Panc1 (cell line): ENCODE data around the gene DDX11. TPM values are rescaled to one million over a fixed set of nuclear protein-coding genes. Genes with fewer than 3 reads are reported as not detected.
"Not testable (repeated sequence)": the region's sequence is repeated elsewhere in the genome, so short reads cannot be mapped to it uniquely, and the experiment has no call there.

ENCODE experiments used
- ATAC-seq: fragments of 200-7000 bp; cut with Tn5 transposase; 2 replicates; pipeline ENCODE4 v1.9.1; 2020; ENCODE audit warnings: mild to moderate bottlenecking, moderate library complexity
- BruUV-seq: library from RNA; stranded (reverse); fragments of 400-500 nt; replicated peaks from 2 replicates; lab custom pipeline; 2021; lab: Mats Ljungman, UMichigan
- CTCF ChIA-PET: fragments of 300-600 bp; sonication (Branson Sonifier 250); formaldehyde crosslinking; loops from one replicate; lab custom pipeline; 2022; ENCODE audit warnings: antibody characterized with exemption; lab: Charles Lee
- POLR2A ChIA-PET: fragments of 300-600 bp; sonication (Branson Sonifier 250); formaldehyde crosslinking; loops from one replicate; lab custom pipeline; 2022; ENCODE audit warnings: antibody characterized with exemption; lab: Charles Lee
- DNase-seq: peaks from one replicate; pipeline ENCODE4 v3.0.0-alpha.2; 2010; ENCODE audit warnings: low read depth, low spot score
- H3K27ac ChIP-seq: 2 replicates; pipeline ENCODE4 v1.5.1; 2011; ENCODE audit warnings: mild to moderate bottlenecking, low read length, inconsistent platforms
- H3K27me3 ChIP-seq: fragments of 200-500 bp; sonication (Bioruptor generic); 2 replicates; pipeline ENCODE4 v1.6.0; 2014; ENCODE audit warnings: low read length, inconsistent platforms; ENCODE audit not compliant: control insufficient read depth, insufficient read depth
- H3K36me3 ChIP-seq: fragments of 200-500 bp; sonication (Bioruptor generic); 2 replicates; pipeline ENCODE4 v1.5.1; 2014; ENCODE audit warnings: inconsistent platforms, mild to moderate bottlenecking, low read length, moderate library complexity; ENCODE audit not compliant: control insufficient read depth, insufficient read depth
- H3K4me1 ChIP-seq: 2 replicates; pipeline ENCODE4 v1.5.1; 2011; ENCODE audit warnings: inconsistent platforms, mild to moderate bottlenecking, low read length, moderate library complexity; ENCODE audit not compliant: control insufficient read depth, insufficient read depth
- H3K4me3 ChIP-seq, 2 experiments: 2 replicates each; pipeline ENCODE4 v1.5.1; 2011 to 2012; ENCODE audit warnings: low read depth in 2 of 2, low read length in 2 of 2, mild to moderate bottlenecking in 2 of 2, inconsistent platforms in 1 of 2, moderate library complexity in 1 of 2
- H3K9me3 ChIP-seq: fragments of 200-500 bp; sonication (Bioruptor generic); 2 replicates; pipeline ENCODE4 v1.5.1; 2014; ENCODE audit warnings: low read depth, mild to moderate bottlenecking, inconsistent platforms, low read length, moderate library complexity; ENCODE audit not compliant: control insufficient read depth, insufficient read depth
- in situ Hi-C: cut with HindIII; loops from 2 replicates; pipeline ENCODE4 v1.10.0; 2016; ENCODE audit warnings: low sequenced_read_pairs, low pct_unique_long_range_greater_than_20kb
- intact Hi-C: fragments of 100-400 bp; cut with micrococcal nuclease; formaldehyde crosslinking; loops from one replicate; pipeline ENCODE4 v1.10.0; 2022; ENCODE audit not compliant: unreplicated experiment
- total RNA-seq: library from RNA; stranded (reverse); gene quantifications from one replicate; pipeline ENCODE4 v1.2.1, GENCODE V29; 2021; ENCODE audit not compliant: unreplicated experiment

DDX11 gene
- total RNA-seq, 1 experiment from 2014 or later = 96.2 TPM

DNA sequence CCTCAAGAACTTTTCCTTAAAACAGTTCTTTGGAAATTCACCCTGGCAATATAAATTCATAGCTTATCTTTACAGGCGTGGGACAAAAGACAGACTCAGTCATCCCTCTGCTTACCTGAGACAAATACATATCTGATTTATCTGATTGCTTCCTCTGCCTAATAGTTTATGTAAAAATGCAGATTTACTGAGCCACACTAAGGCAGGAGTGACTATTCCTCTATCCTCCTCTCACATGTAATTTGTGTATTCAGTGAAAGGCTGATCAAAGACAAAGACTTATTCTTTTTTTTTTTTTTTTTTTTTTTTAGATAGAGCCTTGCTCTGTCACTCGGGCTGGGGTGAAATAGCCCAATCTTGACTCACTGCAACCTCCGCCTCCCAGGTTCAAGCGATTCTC is 77.1 kb downstream of the DDX11 start:
- POLR2A ChIA-PET = interaction anchor here (0.7 kb wide), 1 partner anchor 441 kb away, joined by 9 read pairs; no protein-coding TSS in a partner anchor
- H3K27ac ChIP-seq, DNase-seq, in situ Hi-C loops, ATAC-seq, H3K9me3 ChIP-seq, CTCF ChIA-PET, H3K36me3 ChIP-seq, intact Hi-C loops, H3K27me3 ChIP-seq, BruUV-seq, H3K4me3 ChIP-seq, H3K4me1 ChIP-seq: not testable (repeated sequence)

Other genes with a start within 250 kb of the DDX11 start
- gene TSPAN11, start 147.1 kb upstream of the DDX11 start, total RNA-seq = not detected